Measurements from ENCODE around the gene IGSF9.

IGSF9 gene

DNA sequence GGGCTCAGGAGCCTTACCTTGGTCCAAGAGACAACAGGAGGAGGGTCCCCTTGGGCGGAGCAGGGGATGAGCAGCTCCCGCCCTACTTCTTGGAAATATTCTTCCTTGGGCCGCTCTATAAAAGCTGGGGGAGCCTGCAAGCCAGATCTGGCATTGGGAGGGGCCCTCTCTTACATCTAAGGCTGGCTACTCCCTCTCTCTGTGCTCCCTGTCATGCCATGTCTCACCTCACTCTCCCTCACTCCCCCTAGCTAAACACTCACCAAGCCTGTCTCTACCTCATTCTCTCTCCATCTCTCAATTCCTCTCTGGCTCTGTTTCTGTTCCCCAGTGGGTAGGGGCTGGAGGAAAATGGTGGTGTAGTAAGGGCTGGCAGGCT lies 13.6 kb downstream of the IGSF9 start:
- no peak for DNase-seq

DNA sequence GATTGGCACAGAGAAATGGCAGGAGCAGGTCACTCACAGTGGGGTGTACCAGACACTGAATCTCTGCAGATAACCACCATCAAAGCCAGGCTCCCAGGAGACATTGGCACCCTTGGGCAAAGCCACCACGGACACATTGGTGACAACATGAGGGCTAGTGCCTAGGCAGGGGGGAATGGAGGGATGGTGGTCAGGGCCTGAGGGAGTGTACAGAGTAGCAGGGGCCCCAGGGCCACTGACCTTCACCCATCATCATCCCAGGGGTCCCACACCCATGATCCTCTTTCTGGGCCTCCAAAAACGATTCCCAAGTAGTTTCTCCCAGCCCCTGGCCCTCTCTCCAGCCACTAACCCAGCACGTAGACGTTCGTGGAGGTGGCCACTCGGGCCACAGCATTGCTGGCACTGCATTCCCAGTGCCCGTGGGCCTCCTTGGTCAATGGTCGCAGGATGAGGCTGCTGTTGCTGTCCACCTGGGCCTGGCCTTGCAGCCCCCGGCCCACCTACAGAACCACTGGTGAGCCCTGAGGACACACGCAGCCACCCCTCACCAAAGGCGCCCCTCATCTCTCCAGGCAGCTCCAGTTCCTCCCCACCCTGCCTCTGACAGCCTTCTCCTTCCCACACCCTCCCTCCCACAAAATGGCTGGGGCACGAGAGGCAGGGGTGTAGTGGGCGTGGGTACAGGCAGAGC lies 14.2 kb downstream of the IGSF9 start:
- no peak for DNase-seq

DNA sequence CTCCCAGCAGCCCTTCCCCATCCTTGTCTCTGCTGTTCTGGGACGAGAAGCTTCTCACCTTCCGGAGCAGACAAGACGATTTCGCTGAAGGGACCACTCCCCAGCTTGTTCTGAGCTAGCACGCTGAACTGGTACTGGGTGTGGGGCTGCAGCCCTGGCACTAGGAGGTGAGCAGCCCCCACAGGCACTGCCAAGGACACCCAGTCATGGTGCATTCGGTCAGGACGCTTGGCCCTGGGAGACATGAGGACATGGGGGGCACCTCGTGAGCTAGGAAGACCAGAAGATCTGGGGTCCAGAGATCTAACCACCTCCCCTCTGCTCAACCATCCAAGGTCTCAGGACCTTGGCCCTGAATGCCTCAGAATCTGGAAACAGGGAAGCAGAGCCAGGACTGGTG lies 14.8 kb downstream of the IGSF9 start:
- DNase-seq: no peak

DNA sequence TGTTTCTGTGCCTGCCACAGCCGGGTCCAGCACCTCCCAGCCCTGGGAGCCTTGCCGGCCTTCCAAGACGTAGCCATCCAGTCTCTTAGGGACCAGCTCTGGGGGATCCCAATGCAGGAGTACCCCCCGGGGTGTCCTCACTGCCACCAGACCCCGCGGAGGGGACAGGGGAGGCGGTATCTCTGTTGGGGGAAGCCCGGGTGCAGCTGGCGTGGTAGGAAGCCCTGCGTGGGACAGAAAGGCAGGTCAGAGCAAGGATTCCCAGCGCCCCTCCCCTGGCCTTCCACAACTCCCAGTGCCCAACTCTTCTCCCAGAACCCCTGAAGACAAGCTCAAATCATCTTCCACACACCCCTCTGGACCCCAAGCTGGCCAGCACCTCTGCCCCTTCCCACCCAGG lies 15.2 kb downstream of the IGSF9 start:
- DNase-seq: no peak

DNA sequence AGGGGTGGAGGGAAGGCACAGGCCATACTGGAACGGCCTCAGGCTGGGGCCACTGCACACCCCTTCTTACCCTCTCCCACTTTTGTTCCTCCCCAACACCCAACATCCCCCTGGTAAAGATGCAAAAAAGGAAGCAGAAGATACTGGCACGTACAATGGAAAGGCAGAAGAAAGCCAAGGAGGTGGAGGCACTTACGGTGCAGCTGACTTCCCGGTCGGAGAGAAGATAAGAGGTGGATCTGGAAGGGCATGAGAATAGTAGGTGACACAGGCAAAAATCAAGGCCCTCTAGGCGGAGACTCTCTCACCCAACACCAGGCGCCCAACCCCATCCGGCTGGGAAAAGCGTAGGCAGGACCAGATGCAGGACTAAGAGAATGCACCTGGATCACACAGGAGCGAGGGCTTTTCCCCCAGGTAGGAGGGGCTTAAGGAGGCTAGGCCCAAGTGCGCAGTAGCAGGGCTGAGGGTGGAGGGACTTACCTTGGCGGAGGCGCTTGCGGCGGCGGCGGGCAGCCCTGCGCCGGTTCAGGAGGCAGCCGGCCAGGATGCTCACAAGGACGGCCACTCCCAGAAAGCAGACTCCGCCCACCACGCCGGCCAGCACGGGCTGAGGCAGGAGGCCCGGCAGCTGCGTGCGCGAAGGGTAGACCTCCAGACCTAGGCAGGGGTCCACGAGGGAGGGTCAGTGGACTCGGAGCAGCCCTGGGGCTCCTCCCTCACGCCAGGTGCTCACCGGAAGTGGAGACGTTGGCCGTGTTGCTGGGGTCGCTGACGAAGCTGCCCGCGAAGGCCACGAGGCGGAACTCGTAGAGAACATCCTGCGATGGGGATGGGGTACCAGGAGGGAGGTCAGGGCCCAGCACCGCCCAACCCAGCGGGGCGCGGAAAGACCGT lies 16.0 kb downstream of the IGSF9 start:
- no peak for DNase-seq

DNA sequence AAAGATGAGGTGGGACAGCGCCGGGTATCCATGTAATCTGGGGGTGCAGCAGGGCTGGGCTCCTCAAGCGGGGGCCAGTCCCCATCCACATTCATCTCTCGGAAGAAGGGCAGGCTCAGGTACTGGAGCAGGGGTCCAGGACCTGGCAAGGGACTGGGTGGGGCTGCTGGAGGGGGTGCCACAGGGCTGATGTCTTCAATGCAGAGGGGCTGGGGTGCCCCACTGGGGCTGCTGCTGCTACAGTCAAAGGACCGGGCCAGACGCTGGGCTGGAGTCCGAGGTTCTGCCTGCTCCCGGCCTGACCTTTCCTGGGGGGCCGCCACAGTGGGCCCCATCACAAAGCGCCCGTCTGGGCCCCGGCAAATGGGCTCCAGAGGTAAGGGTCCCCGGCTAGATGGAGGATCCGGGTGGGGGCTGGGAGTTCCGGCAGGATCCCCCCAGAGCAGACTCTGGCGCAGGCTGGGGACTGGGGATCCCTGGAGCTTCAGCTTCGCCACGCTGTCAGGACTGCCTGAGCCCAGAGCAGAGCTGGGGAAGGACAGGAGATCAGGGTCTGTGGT lies 16.8 kb downstream of the IGSF9 start:
- no peak for DNase-seq

DNA sequence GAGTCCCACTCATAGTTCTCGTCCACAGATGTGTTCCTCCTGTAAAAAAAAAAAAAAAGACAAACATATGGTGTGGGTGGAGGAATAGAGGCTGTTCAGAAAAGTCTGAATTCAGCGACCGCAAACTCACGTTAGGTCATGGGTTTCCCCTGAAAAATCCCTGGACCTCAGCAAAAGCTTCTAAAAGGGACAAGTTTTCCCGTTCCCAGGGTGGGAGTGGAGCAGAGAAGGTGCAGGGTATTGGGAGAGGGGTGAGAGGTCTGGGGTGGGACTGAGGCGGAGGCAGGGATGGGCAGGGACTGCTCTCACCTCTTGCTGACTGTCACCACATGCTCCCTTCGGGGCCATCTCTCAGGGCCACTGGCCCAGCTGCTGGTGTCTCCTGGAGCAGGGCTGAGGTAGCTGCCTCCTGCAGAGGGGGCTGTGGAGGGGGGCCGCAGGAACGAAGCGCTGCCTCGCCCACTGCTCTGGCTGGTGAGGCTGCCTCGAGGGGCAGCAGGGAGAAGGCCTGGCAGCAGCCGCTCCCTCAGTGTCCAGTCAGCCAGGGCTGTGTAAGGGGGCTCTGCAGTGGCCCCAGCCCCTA lies 17.5 kb downstream of the IGSF9 start:
- no peak for DNase-seq

DNA sequence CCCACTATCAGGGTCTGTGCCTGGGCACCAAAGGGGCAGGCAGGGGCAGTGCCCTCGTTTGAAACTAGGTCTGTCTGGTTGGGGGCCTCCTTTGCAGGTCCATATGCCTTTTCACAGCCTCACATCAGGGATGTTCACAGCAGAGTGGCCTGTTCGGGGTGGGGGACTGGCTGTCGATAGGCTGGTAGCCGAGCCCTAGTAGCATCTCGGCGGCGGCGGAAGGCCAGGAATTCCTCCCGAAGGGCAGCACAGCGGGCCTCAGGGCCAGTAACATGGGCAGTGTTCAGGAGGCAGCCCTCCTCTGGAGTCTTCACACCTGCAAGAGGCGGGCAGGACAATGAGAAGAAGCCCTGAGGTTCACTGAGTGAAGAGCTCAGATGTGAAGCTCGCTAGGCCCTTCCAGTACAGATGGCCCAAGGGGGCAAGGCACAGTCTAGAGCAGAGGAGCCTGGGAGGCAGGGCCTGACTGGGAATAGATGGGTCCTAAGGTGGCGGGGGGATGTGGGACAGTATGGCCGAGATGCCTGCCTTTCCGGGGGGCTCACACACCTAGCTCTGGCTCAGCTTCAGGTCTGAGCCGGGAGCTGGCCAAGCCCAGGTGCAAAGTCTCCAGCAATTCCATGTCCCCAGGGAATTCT lies 18.1 kb downstream of the IGSF9 start:
- DNase-seq: no peak

DNA sequence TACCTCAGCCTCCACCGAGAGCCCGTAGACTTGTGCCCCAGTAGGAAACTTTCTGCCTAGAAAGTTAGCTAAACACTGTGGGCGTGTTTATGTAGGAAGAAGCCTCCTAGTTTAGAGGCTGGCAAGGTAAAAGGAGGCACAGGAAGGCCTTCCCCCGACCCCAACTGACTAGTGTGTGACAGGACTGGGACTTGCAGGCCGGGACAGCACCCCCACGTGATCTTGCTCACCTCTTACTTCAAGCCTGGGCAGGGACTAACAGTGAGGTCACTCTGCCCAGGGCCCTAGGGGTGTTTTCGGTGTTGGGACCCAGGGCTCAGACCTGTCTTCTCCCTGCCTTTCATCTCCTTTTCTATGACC lies 19.7 kb downstream of the IGSF9 start:
- DNase-seq: no peak

DNA sequence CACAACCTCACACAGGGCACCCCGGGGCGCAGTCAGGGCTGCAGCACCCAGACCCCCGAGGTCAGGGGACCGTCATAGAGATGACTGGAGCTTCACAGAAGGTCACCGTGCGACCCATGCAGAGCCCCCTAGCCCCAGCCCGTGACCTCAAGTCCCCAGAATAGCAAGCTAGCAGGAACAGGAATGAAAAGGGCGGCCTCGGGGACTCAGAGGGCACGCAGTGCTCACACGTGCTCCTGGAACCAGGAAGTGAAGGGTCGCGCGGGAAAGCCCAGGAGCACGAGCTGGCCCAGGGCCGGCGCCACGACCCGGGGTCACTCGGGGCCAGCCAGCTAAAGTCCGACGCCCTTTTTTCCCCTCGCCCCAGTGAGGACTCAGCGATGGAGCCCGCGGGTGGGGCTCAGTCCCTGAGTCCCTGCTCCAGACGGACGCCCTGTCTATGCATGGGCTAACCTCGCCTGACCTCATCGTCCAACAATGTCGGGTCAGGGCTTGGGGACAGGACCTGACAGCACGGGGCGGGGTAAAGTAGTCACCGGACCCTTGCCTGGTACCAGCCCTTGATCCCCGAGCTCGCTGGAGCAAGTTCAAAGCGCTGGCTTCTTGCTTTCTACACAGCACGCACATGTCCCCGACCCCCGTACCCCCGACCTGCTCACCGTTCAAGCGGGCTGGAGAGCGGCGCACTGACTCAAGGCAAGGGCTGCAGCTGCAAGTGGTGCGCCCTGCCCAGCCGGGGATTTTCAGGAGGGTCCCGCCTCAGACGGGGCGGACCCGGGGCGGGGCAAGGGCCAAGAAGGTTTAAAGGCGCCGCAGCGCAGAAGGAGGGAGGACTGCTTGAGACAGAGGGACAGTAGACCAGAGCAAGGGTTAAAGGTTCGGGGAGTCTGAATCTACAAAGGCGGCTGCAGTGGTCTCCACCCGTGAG lies 20.4 kb downstream of the IGSF9 start, which contains the start of gene TAGLN2:
Gene TAGLN2, minus strand, starts transcription at position 717 of the 928 bp plus-strand sequence. CDS start 4,998 bp downstream, outside the sequence.
- peak; percentile 93 for DNase-seq

DNA sequence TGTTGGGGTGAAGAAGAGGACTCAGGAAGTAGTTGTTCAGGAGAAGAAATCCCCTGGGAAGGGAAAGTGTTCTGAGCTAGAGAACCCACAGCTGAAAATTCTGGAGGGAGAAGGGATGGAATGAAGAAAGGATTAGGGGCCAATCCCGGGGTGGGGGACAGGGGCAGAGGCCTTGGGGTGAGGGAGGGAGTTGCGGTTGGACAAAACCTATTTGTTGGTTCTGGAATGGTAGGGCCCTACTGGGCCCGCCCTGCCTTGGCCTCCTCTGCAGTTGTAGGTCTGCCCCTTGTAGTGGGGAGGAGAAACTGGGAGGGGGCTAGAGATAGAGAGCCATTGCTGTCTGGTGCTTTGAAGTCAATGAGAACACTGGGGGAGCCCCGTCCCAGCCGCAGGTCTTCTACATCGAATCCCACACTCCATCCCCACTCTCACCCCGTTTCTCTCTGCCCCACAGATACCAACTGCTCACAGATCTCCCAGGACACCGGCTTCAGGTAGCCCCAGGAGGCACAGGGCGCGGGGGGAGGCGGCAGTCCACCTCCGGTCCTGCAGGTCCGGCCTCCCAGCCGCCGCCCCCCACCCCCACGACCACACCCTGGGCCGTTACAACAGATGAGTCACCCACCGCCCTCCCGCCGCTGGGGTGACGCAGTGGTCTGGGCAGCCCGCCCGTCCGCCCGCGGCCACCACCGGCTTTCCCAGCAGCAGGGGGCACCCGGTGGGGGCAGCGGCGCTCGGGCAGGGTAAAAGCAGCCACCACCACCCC lies 21.2 kb downstream of the IGSF9 start:
- peak; percentile 71 for DNase-seq

DNA sequence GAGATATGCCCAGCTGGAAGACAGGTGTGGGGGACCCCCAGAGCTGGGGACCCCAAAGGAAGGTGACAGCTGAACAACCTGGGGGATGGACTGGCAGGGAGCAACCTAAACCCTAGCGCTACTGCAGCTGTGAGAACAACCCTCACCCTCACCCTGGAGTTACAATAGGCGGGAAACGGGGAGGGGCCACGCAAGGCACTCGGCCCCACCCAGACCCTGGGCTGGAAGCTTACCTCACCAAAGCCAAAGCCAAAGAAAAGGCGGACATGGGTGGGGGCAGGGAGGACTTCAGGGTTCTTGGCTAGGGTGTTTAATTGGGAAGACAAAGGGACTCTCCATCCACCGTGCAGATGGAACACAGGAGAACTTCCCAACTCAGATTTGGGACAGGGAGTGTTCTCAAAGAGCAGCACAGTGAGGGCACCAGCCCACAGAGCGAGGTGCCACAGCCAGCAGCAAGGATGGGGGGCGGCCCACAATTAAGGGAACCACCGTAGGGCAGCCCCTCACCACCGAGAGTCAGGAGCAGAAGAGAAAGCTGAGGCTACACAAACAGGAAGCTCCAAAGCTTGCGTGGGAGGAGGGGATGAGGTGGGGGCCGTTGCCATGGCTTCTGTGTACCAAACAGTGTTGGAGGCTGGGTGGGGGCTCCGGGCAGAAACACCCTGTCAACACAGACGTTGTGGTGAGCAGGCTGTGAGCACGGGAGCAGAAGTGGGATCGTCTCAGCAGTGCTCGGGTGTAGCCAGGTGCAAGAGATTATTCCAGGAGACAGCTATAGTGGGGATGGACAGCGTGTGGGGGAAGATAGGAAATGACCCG lies 22.0 kb downstream of the IGSF9 start:
- peak; percentile 88 for DNase-seq

DNA sequence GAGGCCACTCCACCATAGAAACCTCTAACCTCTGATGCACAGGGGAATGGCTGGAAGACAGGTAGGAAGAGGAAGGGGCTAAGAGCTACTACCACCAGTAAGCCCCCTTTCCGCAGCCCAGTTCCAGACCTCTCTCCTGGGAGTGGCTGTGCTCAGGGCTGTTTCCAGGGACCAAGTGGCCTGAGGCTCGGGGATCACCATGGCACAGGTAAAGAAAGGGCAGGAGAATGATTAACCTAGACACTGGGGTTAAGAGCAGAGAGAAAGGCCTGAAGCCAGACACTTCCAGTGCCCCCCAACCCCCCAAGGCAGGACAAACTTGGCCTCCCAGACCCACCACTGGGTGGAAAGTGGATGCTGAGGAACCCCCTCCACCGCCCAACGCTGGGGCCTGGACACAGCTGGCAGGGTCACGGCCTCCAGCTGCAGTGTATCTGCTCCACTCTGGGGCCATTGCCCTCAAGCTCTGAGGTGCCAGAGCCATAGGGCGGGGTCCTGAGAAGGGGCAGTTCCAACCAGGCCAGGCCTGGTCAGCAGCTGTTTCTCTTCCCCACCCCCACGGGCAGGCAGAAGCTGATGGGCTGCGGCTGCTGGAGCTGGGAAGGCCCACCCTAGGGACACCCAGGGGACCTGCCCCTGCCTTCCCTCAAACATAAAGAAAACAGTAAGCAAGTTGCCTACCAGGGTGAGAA lies 22.8 kb downstream of the IGSF9 start:
- DNase-seq: no peak

DNA sequence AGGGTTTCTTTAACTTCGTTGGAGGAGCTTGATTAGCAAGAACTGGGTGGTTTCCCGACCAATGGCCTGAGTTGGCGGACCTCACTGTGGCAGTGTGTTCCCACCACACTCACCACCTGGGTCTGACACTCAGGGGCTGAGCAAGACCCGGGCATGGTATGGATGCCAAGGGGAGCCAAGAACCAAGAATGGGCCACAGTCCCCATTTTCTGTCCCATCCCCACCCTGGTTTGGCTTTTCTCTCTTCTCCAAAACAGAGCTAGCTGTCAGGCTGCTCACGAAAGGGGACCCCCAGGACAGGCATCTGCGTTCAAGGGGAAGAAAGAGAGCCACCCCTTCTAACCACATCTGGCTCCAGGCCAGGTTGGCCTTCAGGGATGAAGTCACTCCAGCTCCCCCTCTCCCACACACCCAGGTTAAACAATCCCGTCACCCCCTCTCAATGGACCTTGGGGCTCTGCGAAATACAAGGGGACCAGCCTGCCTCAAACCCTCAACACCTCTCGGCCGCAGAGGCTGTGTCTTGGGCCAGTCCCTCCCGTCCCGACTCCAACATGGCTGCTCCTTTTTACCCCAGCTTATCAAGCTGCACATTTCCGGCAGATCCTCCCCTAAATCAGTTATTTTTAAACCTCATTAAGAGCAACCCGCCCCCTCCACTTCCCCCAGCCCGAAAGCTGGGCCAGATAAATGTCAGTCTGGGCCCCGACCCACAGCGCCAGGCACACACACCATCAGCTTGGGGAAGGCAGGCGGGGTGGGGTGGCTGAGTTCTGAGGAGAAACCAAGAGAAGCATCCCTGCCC lies 23.5 kb downstream of the IGSF9 start:
- peak; percentile 43 for DNase-seq

DNA sequence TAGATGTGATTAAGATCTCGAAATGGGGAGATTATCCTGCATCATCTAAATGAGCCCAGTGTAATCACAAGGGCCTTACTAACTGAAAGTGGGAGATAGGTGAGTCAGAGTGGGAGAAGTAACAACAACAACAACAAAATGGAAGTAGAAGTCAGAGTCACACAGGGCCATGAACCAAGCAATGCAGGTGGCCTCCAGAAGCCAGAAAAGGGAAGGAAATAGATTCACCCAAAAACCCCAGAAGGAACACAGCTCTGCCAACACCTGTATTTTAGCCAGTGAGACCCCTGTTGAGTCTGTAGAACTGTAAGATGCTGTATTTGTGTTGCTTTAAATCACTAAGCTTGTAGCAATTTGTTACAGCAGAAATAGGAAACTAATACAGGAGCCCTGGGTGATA lies 24.2 kb downstream of the IGSF9 start:
- no peak for DNase-seq

DNA sequence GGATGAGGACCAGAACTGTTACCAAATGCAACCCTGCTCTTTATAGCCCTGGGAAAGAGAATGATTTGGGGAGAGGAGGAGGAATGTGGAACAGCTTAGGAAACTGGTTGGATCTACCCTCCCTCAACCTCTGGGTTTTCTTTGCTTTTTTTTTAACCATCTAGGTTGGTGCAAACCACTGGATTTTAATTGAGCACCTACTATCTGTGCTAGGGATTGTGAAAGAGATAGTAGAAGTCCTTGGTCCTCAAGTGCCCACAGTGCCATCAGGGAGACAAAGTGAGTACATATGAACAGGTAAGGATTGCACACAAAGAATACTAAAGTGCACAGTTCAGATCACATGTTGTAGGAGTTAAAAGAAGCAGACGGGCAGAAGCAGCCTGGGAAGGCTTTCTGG lies 24.8 kb downstream of the IGSF9 start:
- DNase-seq: no peak

DNA sequence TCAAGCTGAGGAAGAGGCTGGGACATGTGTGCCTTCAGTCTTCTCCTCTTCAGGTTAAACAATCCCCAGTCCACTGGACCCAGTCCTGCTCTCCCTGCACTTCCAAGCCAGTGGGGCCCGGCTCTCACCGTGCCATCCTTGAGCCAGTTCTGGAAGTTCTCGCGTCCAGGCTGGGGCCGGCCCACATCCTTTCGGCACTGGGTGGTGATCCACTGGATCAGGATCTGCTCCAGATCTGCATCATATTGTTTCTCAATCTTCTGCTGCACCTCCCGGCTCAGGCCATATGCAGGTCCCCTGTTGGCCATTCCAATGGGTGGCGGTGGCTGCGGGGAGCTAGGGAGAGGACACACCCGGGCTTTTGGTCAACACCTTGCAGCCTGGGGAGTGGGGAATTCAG lies 25.2 kb downstream of the IGSF9 start:
- no peak for DNase-seq

DNA sequence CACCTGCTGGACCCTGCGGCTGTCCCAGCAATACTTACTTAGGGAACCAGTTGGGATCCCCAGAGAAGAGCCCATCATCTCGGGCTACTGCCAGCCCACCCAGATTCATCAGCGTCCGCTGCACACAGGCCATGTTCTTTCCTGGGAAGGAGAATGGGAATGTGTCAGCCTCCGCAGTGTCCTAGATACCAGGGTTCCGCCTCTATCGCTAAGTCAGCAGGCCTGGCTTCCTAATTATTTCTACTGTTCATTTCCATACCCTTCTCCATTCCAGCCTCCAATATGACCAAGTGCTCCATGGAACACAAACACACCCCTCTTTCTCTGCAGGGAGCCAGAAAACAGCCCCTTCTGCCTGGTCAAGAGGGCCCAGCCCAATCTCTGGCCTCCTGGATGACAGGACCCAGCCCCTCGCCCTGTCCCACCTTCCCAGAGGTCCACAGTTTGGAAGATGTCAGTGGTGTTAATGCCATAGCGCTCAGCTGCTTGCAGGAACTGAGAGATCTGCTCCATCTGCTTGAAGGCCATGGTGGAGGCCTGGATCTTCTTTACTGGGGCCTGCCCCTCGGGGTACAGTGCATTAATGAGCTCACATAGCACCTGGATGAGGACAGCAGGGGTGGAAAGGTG lies 26.1 kb downstream of the IGSF9 start:
- no peak for DNase-seq

Data from activated T-cell treated with anti-CD3 and anti-CD28 coated beads, Interleukin-2, amount 50 U/mL, for 1 hour (primary cell).